KOPT-K1 (cell line): ENCODE data around the gene MICAL2.

ENCODE experiments used
- H3K27ac ChIP-seq: fragments of 200-600 bp; sonication (generic); 2 replicates; pipeline ENCODE4 v1.5.1; 2016; ENCODE audit warnings: antibody characterized with exemption, mild to moderate bottlenecking, low read depth, low read length; ENCODE audit not compliant: poor library complexity, severe bottlenecking
- H3K36me3 ChIP-seq: fragments of 200-600 bp; sonication (generic); 2 replicates; pipeline ENCODE4 v1.5.1; 2017; ENCODE audit warnings: antibody characterized with exemption, mild to moderate bottlenecking, low read length, moderate library complexity; ENCODE audit not compliant: insufficient read depth
- H3K9me3 ChIP-seq: fragments of 200-600 bp; sonication (generic); 2 replicates; pipeline ENCODE4 v1.5.1; 2017; ENCODE audit warnings: antibody characterized with exemption, low read length, mild to moderate bottlenecking; ENCODE audit not compliant: insufficient read depth, poor library complexity, severe bottlenecking

Gene MICAL2

DNA sequence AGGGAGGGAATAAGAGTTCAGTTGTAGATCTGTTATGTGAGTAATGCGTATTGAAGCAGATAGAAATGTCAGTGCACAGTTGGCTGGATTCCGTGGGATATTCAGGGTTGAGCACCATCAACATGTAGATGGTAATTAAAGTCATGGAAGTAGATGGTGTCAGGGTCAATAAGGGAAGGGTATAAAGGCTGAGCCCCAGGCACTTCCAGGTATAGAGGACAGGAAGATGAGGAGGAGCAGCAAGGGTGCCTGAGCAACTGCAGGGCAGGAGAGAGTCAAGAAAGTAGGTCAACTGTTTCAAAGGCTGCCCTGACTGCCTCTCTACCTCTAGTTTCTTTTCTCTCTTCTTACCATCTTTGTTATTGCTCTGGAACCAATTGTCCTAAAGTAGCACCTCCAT is 85.9 kb downstream of the MICAL2 start:
- H3K36me3 ChIP-seq: no peaks in the 10 kb centered on the region
- H3K27ac ChIP-seq: peak overlapping the region; percentile 72
- no peaks in the 10 kb centered on the region for H3K9me3 ChIP-seq

DNA sequence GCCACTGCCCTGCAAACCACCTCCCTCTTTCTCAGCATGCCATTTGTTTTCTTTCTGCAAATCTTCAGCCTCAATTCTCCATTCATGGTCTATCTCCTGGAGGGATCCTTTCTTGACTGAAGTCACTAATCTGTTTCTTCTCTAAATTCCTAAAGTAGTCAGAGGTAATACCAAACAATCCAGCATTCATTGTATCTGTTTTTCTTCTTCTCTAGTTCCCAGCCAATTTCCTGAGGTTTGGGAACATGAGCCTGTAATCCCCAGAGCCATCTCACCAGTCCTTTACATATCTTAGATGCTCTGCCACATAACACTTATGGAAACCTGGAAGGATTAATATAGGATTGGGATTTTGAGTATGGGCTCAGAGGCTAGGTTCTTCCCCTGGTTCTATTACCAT is 86.5 kb downstream of the MICAL2 start:
- H3K36me3 ChIP-seq: no peaks in the 10 kb centered on the region
- no peaks in the 10 kb centered on the region for H3K9me3 ChIP-seq
- peak overlapping the region; percentile 72 for H3K27ac ChIP-seq

DNA sequence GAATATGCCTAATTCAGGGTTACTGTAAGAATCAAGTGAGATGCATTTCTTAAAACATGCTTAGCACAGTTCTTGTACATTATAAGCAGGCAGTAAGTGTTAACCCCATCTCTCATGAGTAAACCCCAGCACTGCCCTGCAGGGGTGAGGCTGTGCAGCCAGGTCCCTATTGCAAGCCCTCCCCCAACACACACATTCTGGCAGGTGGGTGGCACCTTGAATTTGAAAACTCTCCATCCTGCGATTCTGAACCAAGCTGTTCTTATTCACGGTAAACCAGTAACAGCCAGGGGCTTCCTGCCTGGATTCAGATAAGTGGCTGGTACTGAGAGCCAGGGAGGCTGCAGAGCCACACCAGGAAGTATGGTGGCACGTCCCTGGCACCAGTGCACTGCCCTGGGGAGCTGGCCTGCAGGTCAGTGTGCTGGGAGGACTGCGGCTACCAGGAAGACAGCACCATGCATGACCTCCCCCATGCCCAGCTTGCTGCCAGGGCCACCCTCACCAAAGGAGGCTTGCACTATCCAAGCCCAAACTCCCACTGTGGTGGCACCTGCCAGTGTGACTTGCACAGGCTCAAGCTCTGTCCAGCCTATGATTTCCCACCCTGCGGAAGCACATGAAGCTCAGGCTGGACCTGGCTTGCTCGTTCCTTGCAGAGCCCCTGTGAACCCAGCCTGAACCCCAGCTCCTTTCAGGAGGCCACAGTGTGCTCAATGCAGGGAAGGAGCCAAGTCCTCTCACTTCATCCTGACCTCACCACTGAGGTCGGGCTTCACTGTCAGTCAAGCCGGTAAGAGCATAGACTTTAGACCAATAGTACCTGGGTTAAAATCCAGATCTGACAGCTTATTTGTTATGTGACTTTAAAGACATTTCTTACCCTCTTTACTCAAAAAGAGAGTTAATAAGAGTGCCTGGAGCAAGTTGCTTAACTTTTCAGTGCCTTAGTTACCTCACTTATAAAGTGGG is 88.1 kb downstream of the MICAL2 start:
- H3K9me3 ChIP-seq: no peaks in the 10 kb centered on the region
- H3K27ac ChIP-seq: peak overlapping the region; percentile 43
- H3K36me3 ChIP-seq: no peaks in the 10 kb centered on the region

DNA sequence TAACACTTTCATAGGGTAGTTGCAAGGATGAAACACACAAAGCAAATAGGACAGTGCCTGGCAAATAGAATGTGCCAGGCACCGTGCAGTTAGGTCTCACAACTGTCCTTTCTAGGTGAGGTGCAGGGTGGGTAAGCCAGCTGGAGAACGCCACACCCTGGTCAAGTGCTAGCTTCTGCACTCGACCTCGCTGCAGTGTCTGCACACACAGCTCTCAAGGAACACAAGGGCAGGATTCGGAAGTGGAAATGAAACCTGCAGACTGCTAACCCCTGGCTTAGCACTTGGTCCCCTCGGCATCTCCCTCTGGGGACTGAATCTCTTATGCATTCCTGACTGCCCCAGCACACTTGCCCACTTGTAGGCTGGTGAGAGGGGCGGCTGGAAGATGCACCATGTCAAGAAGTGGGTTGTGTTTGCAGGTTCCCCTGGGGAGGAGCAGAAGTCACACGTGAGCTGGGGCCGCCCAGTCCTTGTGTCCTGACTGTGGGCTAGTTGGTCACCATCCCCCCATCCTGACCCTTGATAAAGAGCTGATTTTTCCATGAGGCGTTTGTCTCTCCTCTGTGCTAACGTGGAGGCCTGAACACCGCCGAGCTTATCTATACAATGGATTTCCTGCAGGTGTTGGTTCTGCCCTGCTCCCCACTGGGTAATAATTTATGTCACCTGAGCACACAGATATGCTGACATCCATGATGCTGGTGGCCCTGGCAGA is 89.0 kb downstream of the MICAL2 start:
- H3K9me3 ChIP-seq: no peaks in the 10 kb centered on the region
- no peaks in the 10 kb centered on the region for H3K36me3 ChIP-seq
- peak overlapping the region; percentile 43 for H3K27ac ChIP-seq

DNA sequence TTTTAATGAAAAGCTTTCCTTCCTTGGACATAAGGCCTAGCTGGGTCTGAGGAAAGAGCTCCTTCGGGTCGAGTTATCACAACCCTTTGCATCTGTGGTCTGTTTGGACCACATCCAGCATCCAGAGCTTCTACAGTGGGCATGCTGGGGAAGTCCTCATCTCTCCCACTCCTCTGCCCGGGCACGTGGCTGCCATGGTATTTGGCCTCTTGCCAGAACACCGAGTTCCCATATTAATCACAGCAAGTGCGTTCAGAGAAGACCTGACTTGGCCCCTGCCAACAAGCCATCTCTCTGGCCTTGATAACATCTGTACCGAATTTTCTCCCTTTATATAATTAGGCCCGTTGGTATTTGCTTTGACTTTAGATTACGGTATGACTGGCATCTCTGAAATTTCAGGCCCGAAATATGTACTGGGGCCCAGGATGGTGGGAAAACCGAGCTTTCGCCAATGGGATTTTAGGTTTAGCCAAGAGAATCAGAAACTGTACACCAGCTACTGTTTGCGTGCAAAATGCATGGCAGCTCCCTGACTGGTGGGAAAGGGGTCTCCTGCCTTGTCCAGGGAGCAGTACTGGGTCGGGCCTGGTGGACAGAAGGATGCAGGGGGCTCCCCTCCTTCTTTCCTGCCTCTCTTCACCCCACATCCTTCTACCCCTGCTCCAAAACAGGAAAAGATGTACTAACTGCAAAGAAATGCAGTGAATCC is 90.0 kb downstream of the MICAL2 start:
- Histone ChIP-seq H3K9me3 (no peaks in the 10 kb centered on the region), H3K36me3 (no peaks in the 10 kb centered on the region), H3K27ac (no peak overlapping the region)

DNA sequence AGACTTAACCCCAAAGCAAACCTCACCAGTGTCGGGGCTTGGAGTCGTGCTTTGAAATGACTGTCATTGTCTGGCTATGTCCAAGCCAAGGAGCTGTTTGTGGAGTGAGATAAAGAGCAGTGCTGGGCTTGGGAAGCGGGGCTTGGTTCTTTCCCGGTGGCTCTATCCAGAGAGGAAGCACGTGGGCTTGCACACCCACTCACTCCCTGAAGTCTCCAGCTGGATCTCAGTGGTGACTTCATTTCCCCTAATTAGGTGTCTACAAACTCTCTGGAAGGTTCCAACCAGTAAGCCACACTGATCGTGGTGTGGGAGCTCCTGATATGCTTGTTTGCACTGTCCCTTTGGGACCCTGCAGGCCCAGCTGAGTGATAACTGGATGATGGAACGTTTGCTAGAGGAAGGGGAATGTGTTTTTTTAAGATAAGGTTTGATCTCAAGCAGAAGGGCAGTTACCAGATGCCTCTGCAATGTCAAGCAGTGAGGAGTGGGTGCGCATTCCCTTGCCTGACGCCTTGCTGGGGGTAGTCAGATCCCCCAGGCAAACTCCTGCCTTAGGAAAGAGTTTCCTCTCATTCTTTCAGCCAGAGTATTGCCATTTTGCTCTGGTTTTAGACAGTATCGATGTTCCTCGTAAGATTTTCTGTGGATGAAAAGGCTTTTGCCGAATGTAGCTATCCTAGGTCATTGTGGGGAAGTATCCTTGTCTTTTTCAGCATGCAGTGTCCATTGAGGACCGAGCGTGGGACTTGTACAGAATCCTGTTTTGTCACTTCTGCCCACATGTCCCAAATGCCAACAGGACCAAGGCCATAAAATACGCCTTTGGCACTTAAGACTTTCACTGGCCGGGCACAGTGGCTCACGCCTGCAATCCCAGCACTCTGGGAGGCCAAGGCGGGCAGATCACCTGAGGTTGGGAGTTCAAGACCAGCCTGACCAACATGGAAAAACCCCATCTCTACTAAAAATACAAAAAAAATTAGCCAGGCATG is 90.9 kb downstream of the MICAL2 start:
- Histone ChIP-seq H3K9me3 (no peaks in the 10 kb centered on the region), H3K27ac (no peak overlapping the region), H3K36me3 (no peaks in the 10 kb centered on the region)

DNA sequence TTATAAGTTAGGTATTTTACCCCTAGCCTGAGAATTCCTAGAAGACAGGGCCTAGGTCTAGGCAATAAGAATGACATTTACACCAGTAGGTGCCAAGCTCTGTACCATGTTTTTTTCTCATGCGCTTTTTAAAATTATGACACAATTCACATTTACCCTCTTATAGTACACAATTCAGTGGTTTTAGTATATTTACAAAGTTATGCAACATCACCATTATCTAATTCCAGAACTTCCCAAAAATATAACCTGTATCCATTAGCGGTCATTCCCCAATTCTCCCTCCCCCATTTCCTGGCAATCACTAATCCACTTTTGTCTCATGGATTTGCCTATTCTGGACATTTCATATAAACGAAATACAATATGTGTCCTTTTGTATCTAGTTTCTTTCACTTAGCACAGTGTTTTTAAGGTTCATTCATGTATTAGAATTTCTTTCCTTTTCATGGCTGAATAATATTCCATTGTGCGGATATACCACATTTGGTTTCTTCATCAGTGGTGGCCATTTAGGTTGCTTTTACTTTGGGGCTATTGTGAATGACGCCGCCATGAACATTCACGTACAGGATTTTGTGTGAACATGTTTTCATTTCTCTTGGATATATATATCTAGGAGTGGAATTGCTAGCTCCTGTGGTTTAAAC is 92.4 kb downstream of the MICAL2 start:
- Histone ChIP-seq H3K27ac (no peak overlapping the region), H3K9me3 (no peaks in the 10 kb centered on the region), H3K36me3 (no peaks in the 10 kb centered on the region)

DNA sequence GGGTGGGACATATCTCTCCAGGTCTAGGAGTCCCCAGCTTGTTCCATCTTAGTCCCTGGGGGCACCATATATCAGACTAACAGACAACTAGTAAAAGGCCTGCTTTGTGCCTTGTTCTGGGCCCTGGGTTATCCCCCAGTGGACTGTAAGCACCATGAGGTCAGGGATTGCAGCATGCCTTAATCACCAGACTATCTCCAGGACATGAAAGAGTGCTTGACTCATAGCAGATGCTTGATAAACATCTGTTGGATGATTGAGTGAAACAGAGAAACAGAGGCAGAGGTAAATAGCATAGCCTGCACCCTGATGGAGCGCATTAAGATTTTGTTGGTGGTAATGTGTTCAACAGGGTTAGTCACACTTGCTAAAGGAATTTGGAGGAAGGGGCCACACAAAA is 94.1 kb downstream of the MICAL2 start:
- Histone ChIP-seq H3K27ac (no peak overlapping the region), H3K36me3 (no peaks in the 10 kb centered on the region)

DNA sequence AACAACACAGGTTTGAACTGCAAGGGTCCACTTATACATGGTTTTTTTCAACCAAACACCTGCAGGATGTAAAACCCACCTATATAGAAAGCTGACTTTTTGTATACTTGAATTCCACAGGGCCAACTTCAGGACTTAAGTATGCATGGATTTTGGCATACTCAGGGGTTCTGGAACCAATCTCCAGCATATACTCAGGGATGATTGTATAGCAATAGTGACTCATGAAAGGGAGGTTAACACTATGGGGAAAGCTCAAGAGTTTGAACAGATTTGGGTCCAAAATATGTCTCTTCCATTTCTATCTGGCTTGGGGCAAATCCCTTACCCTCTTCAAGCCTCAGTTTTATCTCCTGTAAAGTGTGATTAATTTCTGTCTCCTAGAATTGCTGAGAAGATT is 94.9 kb downstream of the MICAL2 start:
- Histone ChIP-seq H3K27ac (no peak overlapping the region), H3K9me3 (no peaks in the 10 kb centered on the region), H3K36me3 (no peaks in the 10 kb centered on the region)

More for the DNA sequence above, 94.1 kb downstream of the MICAL2 start:
- H3K9me3 ChIP-seq: no peaks in the 10 kb centered on the region

DNA sequence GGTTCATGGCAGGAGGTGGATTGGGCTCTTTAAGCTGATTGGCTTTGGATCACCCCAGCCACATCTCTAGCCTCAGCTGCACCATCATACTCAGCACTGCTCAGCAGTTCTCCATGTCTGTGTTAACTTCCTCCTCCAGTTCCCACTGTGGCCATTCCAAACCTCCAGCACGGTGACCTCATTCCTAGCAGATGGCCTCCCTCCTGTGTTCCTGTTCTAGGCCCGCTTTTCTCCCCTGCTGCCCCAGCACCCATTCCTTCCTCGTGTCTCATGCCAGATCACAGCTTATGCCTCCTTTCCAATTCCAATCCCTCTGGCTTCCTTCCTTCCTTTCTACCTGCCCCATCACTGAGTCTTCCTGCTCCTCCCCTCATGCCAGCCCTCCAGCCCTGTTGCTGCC is 96.1 kb downstream of the MICAL2 start:
- H3K9me3 ChIP-seq: no peaks in the 10 kb centered on the region
- H3K36me3 ChIP-seq: no peaks in the 10 kb centered on the region
- H3K27ac ChIP-seq: no peak overlapping the region

DNA sequence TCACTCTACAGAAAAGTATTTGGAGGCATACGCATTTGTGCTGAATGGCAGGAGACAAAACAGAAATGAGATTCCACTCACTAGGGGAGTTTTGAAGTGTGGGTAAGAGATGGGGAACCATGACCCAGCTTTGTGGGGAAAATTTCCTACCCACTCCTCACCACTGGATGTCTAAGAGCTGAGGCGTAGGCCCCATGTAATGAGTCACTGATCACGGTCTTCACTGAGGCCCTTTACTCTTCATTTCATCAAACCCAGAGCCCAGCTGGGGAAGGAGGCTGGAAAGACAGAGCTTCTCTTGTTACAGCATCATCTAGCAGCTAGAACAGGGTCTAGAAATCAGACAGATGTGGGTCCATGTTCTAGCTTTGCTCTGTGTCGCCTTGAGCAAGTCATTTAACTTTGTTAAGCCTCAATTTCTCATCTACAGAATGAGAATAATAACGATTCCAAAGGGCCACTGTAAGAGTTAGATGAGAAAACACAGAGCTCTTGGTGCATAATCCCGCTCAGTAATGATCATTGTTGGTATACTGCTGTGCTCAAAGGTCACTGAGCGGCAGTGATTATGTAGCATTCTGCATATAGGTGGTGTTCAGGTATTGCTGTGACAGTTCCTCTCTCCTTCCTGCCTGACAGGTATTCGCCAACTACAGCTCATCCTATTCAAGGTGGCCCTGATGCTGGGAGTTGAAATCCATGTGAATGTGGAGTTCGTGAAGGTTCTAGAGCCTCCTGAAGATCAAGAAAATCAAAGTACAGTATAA is 97.2 kb downstream of the MICAL2 start:
- Histone ChIP-seq H3K27ac (no peak overlapping the region), H3K9me3 (no peaks in the 10 kb centered on the region), H3K36me3 (no peaks in the 10 kb centered on the region)

DNA sequence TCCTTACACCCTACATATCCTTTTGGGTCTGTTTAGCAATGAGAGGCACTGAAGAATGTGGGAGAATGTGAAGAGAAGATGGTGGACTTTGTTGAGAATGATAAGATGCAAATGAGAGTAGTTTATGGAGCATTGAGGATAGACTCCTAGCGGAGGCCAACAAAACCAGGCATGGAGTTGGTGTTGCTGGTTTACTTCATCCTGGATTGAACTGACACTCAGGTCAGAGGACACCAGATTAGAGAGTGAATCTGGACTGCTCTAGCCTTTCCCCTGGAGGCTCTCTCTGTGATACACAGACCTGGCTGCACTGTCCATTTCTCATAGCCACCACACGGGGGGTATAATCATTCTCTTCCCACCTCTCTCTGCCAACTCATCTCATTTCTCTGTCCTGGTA is 98.7 kb downstream of the MICAL2 start:
- Histone ChIP-seq H3K27ac (no peak overlapping the region), H3K9me3 (no peaks in the 10 kb centered on the region), H3K36me3 (no peaks in the 10 kb centered on the region)

DNA sequence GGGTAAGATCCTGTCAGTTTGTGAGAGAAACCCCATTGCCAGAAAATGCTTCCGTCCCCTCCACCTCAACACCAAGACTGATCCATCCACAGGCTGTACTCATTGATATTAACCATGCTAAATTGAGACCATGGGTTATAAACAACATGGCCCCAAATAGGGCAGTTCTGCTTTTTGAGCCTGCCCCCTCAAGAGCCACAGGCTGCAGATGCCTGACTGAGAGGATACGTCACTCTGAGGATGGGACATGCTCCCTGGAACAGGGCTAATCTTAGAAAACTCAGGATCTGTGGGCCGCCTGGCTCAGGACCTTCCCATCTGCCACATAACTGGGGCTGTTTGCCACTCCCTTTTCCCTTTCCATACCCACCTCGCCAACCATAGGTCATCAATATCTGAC is 99.8 kb downstream of the MICAL2 start:
- Histone ChIP-seq H3K36me3 (no peaks in the 10 kb centered on the region), H3K27ac (no peak overlapping the region), H3K9me3 (no peaks in the 10 kb centered on the region)
